Subcutaneous abdominal adipose tissue (tissue), 5 donors: ENCODE data around the gene PEBP1.
"Not testable (repeated sequence)": the region's sequence is repeated elsewhere in the genome, so short reads cannot be mapped to it uniquely, and the experiment has no call there.

Experiments
- H3K27ac ChIP-seq: one replicate; pipeline ENCODE4 v1.7.0; 2013; ENCODE audit warnings: low read depth, mild to moderate bottlenecking, inconsistent platforms, low read length, moderate library complexity
- H3K27me3 ChIP-seq, 5 donors: one replicate each; pipeline ENCODE4 v1.7.0; 2013; ENCODE audit warnings: low read length in 5 of 5, inconsistent platforms in 1 of 5; ENCODE audit not compliant: control insufficient read depth in 5 of 5, insufficient read depth in 4 of 5
- H3K36me3 ChIP-seq, 5 donors: one replicate each; pipeline ENCODE4 v1.7.0; 2013; ENCODE audit warnings: low read length in 5 of 5; ENCODE audit not compliant: control insufficient read depth in 5 of 5, insufficient read depth in 5 of 5
- H3K4me1 ChIP-seq, 5 donors: one replicate each; pipeline ENCODE4 v1.7.0; 2013; ENCODE audit warnings: low read length in 5 of 5, mild to moderate bottlenecking in 3 of 5, moderate library complexity in 1 of 5; ENCODE audit not compliant: control insufficient read depth in 5 of 5, insufficient read depth in 5 of 5
- H3K4me3 ChIP-seq, 5 donors: one replicate each; pipeline ENCODE4 v1.7.0; 2013; ENCODE audit warnings: low read length in 5 of 5, low read depth in 1 of 5
- H3K9ac ChIP-seq, 5 donors: one replicate each; pipeline ENCODE4 v1.7.0; 2013; ENCODE audit warnings: low read length in 5 of 5, mild to moderate bottlenecking in 4 of 5, moderate library complexity in 3 of 5
- H3K9me3 ChIP-seq, 5 donors: one replicate each; pipeline ENCODE4 v1.7.0; 2013; ENCODE audit warnings: low read length in 5 of 5; ENCODE audit not compliant: control insufficient read depth in 5 of 5
- donor health status: healthy.
- donor health status: healthy.
- donor health status: healthy.
- donor health status: healthy.
- donor health status: healthy.

The PEBP1 gene

GRCh38 chr12:118126119-118126757 is 9.7 kb upstream of the PEBP1 start:
- Histone ChIP-seq H3K27ac (no peak overlapping the region), H3K4me3 (no peak overlapping the region), H3K4me1 (peaks cover 0 to under 1% (median 0%) of the 10 kb centered on the region in 5 donors), H3K27me3 (no peaks in the 10 kb centered on the region), H3K36me3 (no peaks in the 10 kb centered on the region), H3K9ac (no peak overlapping the region), H3K9me3 (no peaks in the 10 kb centered on the region)

DNA sequence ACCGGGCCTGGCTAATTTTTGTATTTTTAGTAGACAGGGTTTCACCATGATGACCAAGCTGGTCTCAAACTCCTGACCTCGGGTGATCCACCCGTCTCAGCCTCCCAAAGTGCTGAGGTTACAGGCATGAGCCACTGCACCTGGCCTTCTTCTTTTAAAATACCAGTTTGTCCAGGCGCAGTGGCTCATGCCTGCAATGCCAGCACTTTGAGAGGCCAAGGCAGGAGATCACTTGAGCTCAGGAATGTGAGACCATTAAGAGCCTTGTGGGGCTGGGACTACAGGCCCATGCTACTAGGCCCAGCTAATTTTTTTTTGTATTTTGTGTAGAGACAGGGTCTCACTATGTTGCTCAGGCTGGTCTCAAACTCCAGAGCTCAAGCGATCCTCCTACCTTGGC is 8.1 kb upstream of the PEBP1 start:
- Histone ChIP-seq H3K27me3 (no peaks in the 10 kb centered on the region), H3K4me3 (no peak overlapping the region), H3K27ac (no peak overlapping the region), H3K9ac (no peak overlapping the region), H3K36me3 (no peaks in the 10 kb centered on the region), H3K4me1 (peaks cover 0 to 11% (median 6%) of the 10 kb centered on the region in 5 donors), H3K9me3 (no peaks in the 10 kb centered on the region)

DNA sequence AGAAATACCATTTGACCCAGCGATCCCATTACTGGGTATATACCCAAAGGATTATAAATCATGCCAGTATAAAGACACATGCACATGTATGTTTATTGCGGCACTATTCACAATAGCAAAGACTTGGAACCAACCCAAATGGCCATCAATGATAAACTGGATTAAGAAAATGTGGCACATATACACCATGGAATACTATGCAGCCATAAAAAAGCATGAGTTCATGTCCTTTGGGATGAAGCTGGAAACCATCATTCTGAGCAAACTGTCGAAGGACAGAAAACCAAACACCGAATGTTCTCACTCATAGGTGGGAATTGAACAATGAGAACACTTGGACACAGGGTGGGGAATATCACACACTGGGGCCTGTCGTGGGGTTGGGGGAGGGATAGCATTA is 6.5 kb upstream of the PEBP1 start:
- not testable (repeated sequence) for H3K27me3 ChIP-seq, H3K27ac ChIP-seq, H3K36me3 ChIP-seq, H3K4me3 ChIP-seq, H3K9ac ChIP-seq, H3K9me3 ChIP-seq
- H3K4me1 ChIP-seq, result peaks cover 0 to 11% (median 6%) of the 10 kb centered on the region in 5 donors

DNA sequence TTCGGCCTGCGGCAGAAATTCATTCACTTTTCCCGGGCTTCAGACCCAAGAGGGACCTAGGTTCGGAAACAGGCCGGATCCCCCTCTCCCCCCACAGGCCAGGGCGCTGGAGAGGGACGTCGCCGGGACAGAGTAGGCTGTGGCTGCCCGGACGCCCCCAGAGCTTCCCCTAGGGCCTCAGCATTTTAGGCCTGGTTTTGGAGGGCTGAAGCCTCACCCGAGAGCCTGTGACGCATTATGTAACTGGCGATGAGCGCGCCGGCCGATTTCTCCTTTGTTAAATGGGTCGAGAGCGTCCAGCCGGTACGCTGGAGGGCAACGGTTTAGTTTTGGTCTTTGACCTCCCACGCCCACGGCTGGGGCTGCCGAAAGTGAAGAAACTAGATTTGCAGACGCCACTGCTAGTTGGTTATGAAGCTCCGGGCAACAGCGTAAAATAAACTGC is 657 bp downstream of the PEBP1 start:
- no peaks in the 10 kb centered on the region for H3K9me3 ChIP-seq

DNA sequence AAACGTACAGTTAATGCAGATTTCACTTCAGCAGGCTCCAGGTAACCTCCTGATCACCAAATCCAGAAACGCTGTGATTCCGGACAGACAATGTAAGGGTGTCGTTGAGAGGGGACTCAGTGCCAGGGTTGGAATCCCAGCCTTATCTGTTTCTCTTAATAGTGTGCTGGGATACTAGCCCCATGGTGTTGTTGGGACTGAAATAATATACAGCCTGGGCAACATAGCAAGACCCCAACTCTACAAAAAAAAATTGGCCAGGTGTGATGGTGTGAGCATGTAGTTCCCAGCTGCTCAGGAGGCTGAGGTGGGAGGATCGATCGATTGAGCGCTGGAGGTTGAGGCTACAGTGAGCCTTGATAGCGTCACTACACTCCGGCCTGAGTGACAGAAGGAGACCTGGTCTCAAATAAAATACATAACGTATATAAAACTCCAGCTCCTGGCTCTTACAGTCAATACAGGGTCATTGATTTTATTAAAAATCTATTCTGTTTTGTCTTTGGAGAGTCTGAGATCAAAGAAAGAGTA is 1.3 kb downstream of the PEBP1 start:
- no peaks in the 10 kb centered on the region for H3K9me3 ChIP-seq
- peak overlapping the region; percentile 79 for H3K27ac ChIP-seq
- no peaks in the 10 kb centered on the region for H3K27me3 ChIP-seq
- peak overlapping the region; percentile 79 to 94 (median 89) for H3K4me3 ChIP-seq
- peaks cover 1 to 43% (median 27%) of the 10 kb centered on the region in 5 donors for H3K4me1 ChIP-seq
- peaks cover 10 to 43% (median 24%) of the 10 kb centered on the region in 5 donors for H3K36me3 ChIP-seq
- H3K9ac ChIP-seq, result peak overlapping the region; percentile 84 to 98 (median 95)

More for the DNA sequence above, 657 bp downstream of the PEBP1 start:
- H3K27ac ChIP-seq, result peak overlapping the region; percentile 79
- H3K9ac ChIP-seq, result peak overlapping the region; percentile 84 to 98 (median 95)
- no peaks in the 10 kb centered on the region for H3K27me3 ChIP-seq
- H3K4me3 ChIP-seq, result peak overlapping the region; percentile 79 to 94 (median 89)
- H3K36me3 ChIP-seq, result peaks cover 6 to 36% (median 23%) of the 10 kb centered on the region in 5 donors
- H3K4me1 ChIP-seq, result peaks cover 1 to 49% (median 32%) of the 10 kb centered on the region in 5 donors

DNA sequence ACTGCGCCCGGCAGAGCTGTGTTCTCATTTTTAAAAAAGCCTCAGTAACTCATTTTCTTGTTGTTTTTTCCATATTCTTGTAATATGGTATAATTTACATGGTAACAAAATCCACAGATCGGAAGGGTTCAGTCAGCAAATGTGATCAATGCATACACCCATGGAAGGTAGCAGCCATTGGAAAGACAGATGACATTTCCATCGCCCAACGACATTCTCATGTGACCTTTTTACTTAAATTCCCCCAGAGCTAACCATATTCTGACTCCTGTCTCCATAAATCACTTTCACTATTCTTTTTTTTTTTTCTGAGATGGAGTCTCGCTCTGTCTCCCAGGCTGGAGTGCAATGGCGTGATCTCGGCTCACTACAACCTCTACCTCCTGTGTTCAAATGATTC is 4.9 kb downstream of the PEBP1 start:
- H3K36me3 ChIP-seq, result peaks cover 12 to 76% (median 50%) of the 10 kb centered on the region in 5 donors

DNA sequence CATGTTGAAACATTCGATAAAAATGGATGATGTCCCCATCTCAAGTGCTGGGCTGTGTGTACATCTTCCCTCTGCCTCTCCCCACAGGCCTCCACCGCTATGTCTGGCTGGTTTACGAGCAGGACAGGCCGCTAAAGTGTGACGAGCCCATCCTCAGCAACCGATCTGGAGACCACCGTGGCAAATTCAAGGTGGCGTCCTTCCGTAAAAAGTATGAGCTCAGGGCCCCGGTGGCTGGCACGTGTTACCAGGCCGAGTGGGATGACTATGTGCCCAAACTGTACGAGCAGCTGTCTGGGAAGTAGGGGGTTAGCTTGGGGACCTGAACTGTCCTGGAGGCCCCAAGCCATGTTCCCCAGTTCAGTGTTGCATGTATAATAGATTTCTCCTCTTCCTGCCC is 8.6 kb downstream of the PEBP1 start:
- H3K9me3 ChIP-seq, result no peaks in the 10 kb centered on the region
- no peak overlapping the region for H3K9ac ChIP-seq
- H3K27ac ChIP-seq, result no peak overlapping the region
- peaks cover 0 to 2% (median 0%) of the 10 kb centered on the region in 5 donors for H3K4me1 ChIP-seq
- no peak overlapping the region for H3K4me3 ChIP-seq
- H3K27me3 ChIP-seq, result no peaks in the 10 kb centered on the region
- peaks cover 15 to 90% (median 57%) of the 10 kb centered on the region in 5 donors for H3K36me3 ChIP-seq

More for the DNA sequence above, 4.9 kb downstream of the PEBP1 start:
- H3K9ac ChIP-seq, result no peak overlapping the region
- H3K4me1 ChIP-seq, result peaks cover 1 to 35% (median 22%) of the 10 kb centered on the region in 5 donors
- no peaks in the 10 kb centered on the region for H3K9me3 ChIP-seq
- H3K27ac ChIP-seq, result no peak overlapping the region
- no peak overlapping the region for H3K4me3 ChIP-seq
- H3K27me3 ChIP-seq, result no peaks in the 10 kb centered on the region

GRCh38 chr12:118145113-118145797 is 9.3 kb downstream of the PEBP1 start:
- Histone ChIP-seq H3K27ac (no peak overlapping the region), H3K9ac (no peak overlapping the region), H3K36me3 (peaks cover 16 to 86% (median 55%) of the 10 kb centered on the region in 5 donors), H3K4me1 (no peaks in the 10 kb centered on the region), H3K27me3 (no peaks in the 10 kb centered on the region), H3K9me3 (no peaks in the 10 kb centered on the region), H3K4me3 (no peak overlapping the region)

DNA sequence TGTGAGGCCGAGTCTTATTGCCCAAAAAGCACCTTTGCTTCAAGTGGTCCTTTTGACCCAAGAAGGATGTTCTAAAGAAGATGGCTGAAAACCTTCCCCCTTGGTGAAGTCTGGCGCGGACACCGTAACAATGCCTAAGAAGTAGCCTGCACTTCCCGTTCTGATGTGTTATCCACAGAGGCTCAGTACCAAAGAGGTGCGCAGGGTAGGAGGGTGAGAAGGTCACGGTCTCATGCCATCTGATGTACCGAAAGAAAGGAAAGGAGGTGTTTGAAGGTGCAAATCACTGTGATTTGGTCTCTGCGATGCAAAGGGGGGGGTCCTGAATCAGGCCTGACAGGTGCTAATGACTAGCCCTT is 9.9 kb downstream of the PEBP1 start:
- no peaks in the 10 kb centered on the region for H3K4me1 ChIP-seq
- H3K27ac ChIP-seq, result no peak overlapping the region
- no peaks in the 10 kb centered on the region for H3K9me3 ChIP-seq
- H3K36me3 ChIP-seq, result peaks cover 16 to 83% (median 51%) of the 10 kb centered on the region in 5 donors
- H3K9ac ChIP-seq, result no peak overlapping the region
- no peaks in the 10 kb centered on the region for H3K27me3 ChIP-seq
- no peak overlapping the region for H3K4me3 ChIP-seq

GRCh38 chr12:118148287-118148686 is 12.4 kb downstream of the PEBP1 start:
- Histone ChIP-seq H3K4me3 (no peak overlapping the region), H3K9me3 (no peaks in the 10 kb centered on the region), H3K27me3 (no peaks in the 10 kb centered on the region), H3K9ac (no peak overlapping the region), H3K4me1 (no peaks in the 10 kb centered on the region), H3K27ac (no peak overlapping the region), H3K36me3 (peaks cover 15 to 79% (median 60%) of the 10 kb centered on the region in 5 donors)
